ENCODE data around the gene PNMA1. TPM values are rescaled to one million over a fixed set of nuclear protein-coding genes. Genes with fewer than 3 reads are reported as not detected.

The PNMA1 gene
- total and polyA plus RNA-seq, 12 donors, result 14.4 to 74.6 (median 31.9) TPM

- H3K27me3 ChIP-seq, result no peaks in the 10 kb centered on the region
- DNase-seq, result no peak
- H3K4me1 ChIP-seq (replicated peaks in 1 of 2), result no peaks in the 10 kb centered on the region
- WGBS, 4 donors, result 76 to 94% (median 87%) methylated on average over 2 of the region's 2 CpGs
- no peak overlapping the region for H3K27ac ChIP-seq
- no peaks in the 10 kb centered on the region for H3K9me3 ChIP-seq (replicated peaks in 1 of 3)
- TF ChIP-seq CTCF (IDR thresholded peaks at IDR 0.05) (no peak), POLR2A (IDR thresholded peaks at IDR 0.05) (no peak)
- no peak overlapping the region for H3K4me3 ChIP-seq
- intact Hi-C loops (cut with DNase I), result no loop called here
- no peaks in the 10 kb centered on the region for H3K36me3 ChIP-seq (replicated peaks in 1 of 2)
Observed at GRCh38 chr14:73696466-73697400, 17.5 kb downstream of the PNMA1 start.

GRCh38 chr14:73695997-73696396, 18.2 kb downstream of the PNMA1 start:
- Histone ChIP-seq H3K4me3 (no peak overlapping the region), H3K27me3 (no peaks in the 10 kb centered on the region), H3K9me3 (replicated peaks in 1 of 3) (no peaks in the 10 kb centered on the region), H3K36me3 (replicated peaks in 1 of 2) (peaks cover 0 to under 1% of the 10 kb centered on the region in 2 donors), H3K4me1 (replicated peaks in 1 of 2) (no peaks in the 10 kb centered on the region), H3K27ac (no peak overlapping the region)
- no peak for TF ChIP-seq CTCF (IDR thresholded peaks at IDR 0.05)
- no peak for DNase-seq
- intact Hi-C loops (cut with DNase I), result no loop called here
- 86 to 95% (median 89%) methylated on average over 2 of the region's 2 CpGs for WGBS, 4 donors

GRCh38 chr14:73695082-73695481, 19.1 kb downstream of the PNMA1 start:
- no peaks in the 10 kb centered on the region for H3K4me1 ChIP-seq (replicated peaks in 1 of 2)
- no peaks in the 10 kb centered on the region for H3K27me3 ChIP-seq
- WGBS, 4 donors, result 88 to 98% (median 96%) methylated on average over 2 of the region's 2 CpGs
- H3K9me3 ChIP-seq (replicated peaks in 1 of 3), result no peaks in the 10 kb centered on the region
- no peak for DNase-seq
- TF ChIP-seq POLR2A (IDR thresholded peaks at IDR 0.05), result no peak
- no peak for TF ChIP-seq CTCF (IDR thresholded peaks at IDR 0.05)
- peaks cover 0 to 3% of the 10 kb centered on the region in 2 donors for H3K36me3 ChIP-seq (replicated peaks in 1 of 2)
- no peak overlapping the region for H3K27ac ChIP-seq
- H3K4me3 ChIP-seq, result no peak overlapping the region
- intact Hi-C loops (cut with DNase I), result no loop called here

GRCh38 chr14:73694083-73694482, 20.1 kb downstream of the PNMA1 start:
- no peak for DNase-seq

More at GRCh38 chr14:73694083-73694482, 20.1 kb downstream of the PNMA1 start:
- WGBS, 4 donors, result 96 to 98% (median 96%) methylated on average over 2 of the region's 2 CpGs
- H3K4me3 ChIP-seq, result no peak overlapping the region
- H3K27ac ChIP-seq, result no peak overlapping the region
- TF ChIP-seq POLR2A (IDR thresholded peaks at IDR 0.05) (no peak), CTCF (IDR thresholded peaks at IDR 0.05) (no peak)
- peaks cover 0 to 8% of the 10 kb centered on the region in 2 donors for H3K36me3 ChIP-seq (replicated peaks in 1 of 2)
- H3K27me3 ChIP-seq, result no peaks in the 10 kb centered on the region
- H3K9me3 ChIP-seq (replicated peaks in 1 of 3), result no peaks in the 10 kb centered on the region
- H3K4me1 ChIP-seq (replicated peaks in 1 of 2), result no peaks in the 10 kb centered on the region
- intact Hi-C loops (cut with DNase I), result no loop called here
